Tibial nerve (tissue), 4 donors: ENCODE results near the gene BLOC1S4. TPM values are rescaled to one million over a fixed set of nuclear protein-coding genes. Genes with fewer than 3 reads are reported as not detected.

ENCODE experiments used
- DNase-seq, 2 donors: peaks; one replicate each; pipeline ENCODE4 v3.0.0-alpha.2; 2019; ENCODE audit warnings: low spot score in 2 of 2
- H3K27ac ChIP-seq, 4 donors: fragments of 200-600 bp; sonication (generic) in 3 of 4; one replicate each; pipeline ENCODE4 v1.5.1; 2017 to 2019; ENCODE audit warnings: mild to moderate bottlenecking in 1 of 4
- H3K27me3 ChIP-seq, 2 donors: fragments of 200-600 bp; sonication (generic) in 1 of 2; one replicate each; pipeline versions ENCODE4 v1.5.1 to v1.6.0; 2017 to 2019
- H3K36me3 ChIP-seq, 3 donors: fragments of 200-600 bp; sonication (generic); one replicate each; pipeline ENCODE4 v1.5.1; 2018 to 2019
- H3K4me1 ChIP-seq, 4 donors: fragments of 200-600 bp; sonication (generic) in 3 of 4; one replicate each; pipeline ENCODE4 v1.5.1; 2017 to 2019
- H3K4me3 ChIP-seq, 4 donors: fragments of 200-600 bp; sonication (generic) in 3 of 4; one replicate each; pipeline ENCODE4 v1.5.1; 2017 to 2019; ENCODE audit warnings: mild to moderate bottlenecking in 1 of 4, moderate library complexity in 1 of 4
- H3K9me3 ChIP-seq, 4 donors: fragments of 200-600 bp; sonication (generic) in 3 of 4; one replicate each; pipeline ENCODE4 v1.5.1; 2017 to 2019
- CTCF ChIP-seq, 5 experiments: fragments of 200-600 bp in 3 of 5; fragments of 450-650 bp in 2 of 5; sonication (generic) in 3 of 5; IDR thresholded peaks; one replicate each; pipeline ENCODE4 v1.5.1; 2016 to 2019; ENCODE audit warnings: antibody characterized with exemption in 5 of 5, mild to moderate bottlenecking in 3 of 5, moderate library complexity in 2 of 5
- EP300 ChIP-seq, 2 donors: sonication (generic); formaldehyde crosslinking; IDR thresholded peaks; one replicate each; pipeline ENCODE4 v1.6.1; 2017; ENCODE audit warnings: antibody characterized with exemption in 2 of 2, mild to moderate bottlenecking in 1 of 2
- POLR2A ChIP-seq, 2 donors: fragments of 450-650 bp; IDR thresholded peaks; one replicate each; pipeline ENCODE4 v1.6.1; 2017; ENCODE audit warnings: antibody characterized with exemption in 2 of 2, mild to moderate bottlenecking in 2 of 2, moderate library complexity in 2 of 2
- whole genome bisulfite sequencing, 2 donors: methylation state at CpG; one replicate each; pipeline ENCODE4 v1.1.5; 2018; 5-methylcytosine and 5-hydroxymethylcytosine counted together
- total RNA-seq, 4 donors: library from RNA; depleted of rRNA; stranded (reverse); fragments of >200 nt; gene quantifications; one replicate each; pipeline ENCODE4 v1.1.0, GENCODE V29; 2016

BLOC1S4 gene
- total RNA-seq, 4 donors from 2014 or later = 18.0 to 32.8 (median 28.3) TPM

GRCh38 chr4:6718932-6719610 lies 3.1 kb downstream of the BLOC1S4 start:
- H3K4me3 ChIP-seq = no peak overlapping the region
- WGBS, 2 donors = 76 to 78% methylated on average over 7 of the region's 7 CpGs
- peaks cover 0 to 10% (median 0%) of the 10 kb centered on the region in 3 donors for H3K36me3 ChIP-seq
- H3K27ac ChIP-seq = peak overlapping the region in 1 of 4 donors; percentile 31
- TF ChIP-seq CTCF (IDR thresholded peaks at IDR 0.05) (no peak), EP300 (IDR thresholded peaks at IDR 0.05) (no peak), POLR2A (IDR thresholded peaks at IDR 0.05) (no peak)
- no peaks in the 10 kb centered on the region for H3K9me3 ChIP-seq
- H3K27me3 ChIP-seq = no peaks in the 10 kb centered on the region
- peaks cover 0 to 39% (median 25%) of the 10 kb centered on the region in 4 donors for H3K4me1 ChIP-seq
- DNase-seq = no peak

GRCh38 chr4:6719611-6720179 lies 3.7 kb downstream of the BLOC1S4 start:
- peaks cover 0 to 45% (median 28%) of the 10 kb centered on the region in 4 donors for H3K4me1 ChIP-seq
- no peak for TF ChIP-seq CTCF (IDR thresholded peaks at IDR 0.05)
- TF ChIP-seq EP300 (IDR thresholded peaks at IDR 0.05) = no peak
- no peak for TF ChIP-seq POLR2A (IDR thresholded peaks at IDR 0.05)
- no peaks in the 10 kb centered on the region for H3K9me3 ChIP-seq
- peak overlapping the region in 2 of 4 donors; percentile 31 to 45 for H3K27ac ChIP-seq
- H3K4me3 ChIP-seq = no peak overlapping the region
- WGBS, 2 donors = 59 to 63% methylated on average over 8 of the region's 8 CpGs
- H3K27me3 ChIP-seq = no peaks in the 10 kb centered on the region
- DNase-seq = no peak
- H3K36me3 ChIP-seq = peaks cover 0 to 10% (median 0%) of the 10 kb centered on the region in 3 donors

GRCh38 chr4:6720202-6720699 lies 4.3 kb downstream of the BLOC1S4 start:
- H3K27ac ChIP-seq = peak overlapping the region in 3 of 4 donors; percentile 2 to 45 (median 31)
- TF ChIP-seq CTCF (IDR thresholded peaks at IDR 0.05) = peak; percentile 88 to 99 (median 94)
- TF ChIP-seq POLR2A (IDR thresholded peaks at IDR 0.05) = peak in 1 of 2 donors; percentile 5
- no peak for TF ChIP-seq EP300 (IDR thresholded peaks at IDR 0.05)
- peaks cover 0 to 10% (median 0%) of the 10 kb centered on the region in 3 donors for H3K36me3 ChIP-seq
- H3K9me3 ChIP-seq = no peaks in the 10 kb centered on the region
- peak; percentile 66 to 79 for DNase-seq
- no peaks in the 10 kb centered on the region for H3K27me3 ChIP-seq
- H3K4me3 ChIP-seq = no peak overlapping the region
- WGBS, 2 donors = 4 to 6% methylated on average over 14 of the region's 14 CpGs
- peaks cover 0 to 46% (median 31%) of the 10 kb centered on the region in 4 donors for H3K4me1 ChIP-seq

- TF ChIP-seq EP300 (IDR thresholded peaks at IDR 0.05) (no peak), POLR2A (IDR thresholded peaks at IDR 0.05) (no peak), CTCF (IDR thresholded peaks at IDR 0.05) (no peak)
- Histone ChIP-seq H3K4me1 (peaks cover 0 to 48% (median 30%) of the 10 kb centered on the region in 4 donors), H3K36me3 (peaks cover 0 to 10% (median 0%) of the 10 kb centered on the region in 3 donors), H3K9me3 (no peaks in the 10 kb centered on the region), H3K27ac (no peak overlapping the region), H3K4me3 (no peak overlapping the region), H3K27me3 (no peaks in the 10 kb centered on the region)
- WGBS, 2 donors = 94 to 95% methylated on average over 10 of the region's 10 CpGs
- DNase-seq = no peak
Measured at GRCh38 chr4:6721121-6721520, 5.1 kb downstream of the BLOC1S4 start.

- Histone ChIP-seq H3K4me1 (peaks cover 0 to 51% (median 28%) of the 10 kb centered on the region in 4 donors), H3K4me3 (no peak overlapping the region), H3K27me3 (no peaks in the 10 kb centered on the region), H3K27ac (no peak overlapping the region), H3K9me3 (no peaks in the 10 kb centered on the region), H3K36me3 (peaks cover 0 to 10% (median 0%) of the 10 kb centered on the region in 3 donors)
- no peak for DNase-seq
- 95 to 96% methylated on average over 12 of the region's 12 CpGs for WGBS, 2 donors
- no peak for TF ChIP-seq CTCF (IDR thresholded peaks at IDR 0.05)
- TF ChIP-seq POLR2A (IDR thresholded peaks at IDR 0.05) = no peak
Measured at GRCh38 chr4:6722891-6723290, 6.9 kb downstream of the BLOC1S4 start.
